A673 (cell line): ENCODE data around the gene SHROOM3. TPM values are rescaled to one million over a fixed set of nuclear protein-coding genes. Genes with fewer than 3 reads are reported as not detected.

Source experiments
- BruUV-seq: library from RNA; stranded (reverse); fragments of 400-500 nt; replicated peaks from 2 replicates; lab custom pipeline; 2021; lab: Mats Ljungman, UMichigan
- CTCF ChIA-PET: fragments of 300-600 bp; sonication (Branson Sonifier 250); formaldehyde crosslinking; loops from one replicate; lab custom pipeline; 2022; ENCODE audit warnings: antibody characterized with exemption; lab: Charles Lee
- POLR2A ChIA-PET: fragments of 300-600 bp; sonication (Branson Sonifier 250); formaldehyde crosslinking; loops from one replicate; lab custom pipeline; 2022; ENCODE audit warnings: antibody characterized with exemption; ENCODE audit not compliant: low non-redundant PET; lab: Charles Lee
- DNase-seq: peaks from one replicate; pipeline ENCODE4 v3.0.0-alpha.2; 2015; ENCODE audit warnings: low spot score
- H3K27ac ChIP-seq: fragments of 200-600 bp; sonication (generic); 2 replicates; pipeline ENCODE4 v1.5.1; 2016; ENCODE audit warnings: mixed run types, low read depth, mild to moderate bottlenecking, mixed read lengths, antibody characterized with exemption, low read length; ENCODE audit not compliant: poor library complexity, severe bottlenecking
- H3K27me3 ChIP-seq: fragments of 200-600 bp; sonication (generic); replicated peaks from 2 replicates; pipeline ENCODE4 v1.6.1; 2017; ENCODE audit warnings: mixed run types, low read depth, mild to moderate bottlenecking, mixed read lengths, antibody characterized with exemption, low read length; ENCODE audit not compliant: insufficient read depth, poor library complexity
- H3K36me3 ChIP-seq: fragments of 200-600 bp; sonication (generic); 2 replicates; pipeline ENCODE4 v1.6.1; 2016; ENCODE audit warnings: mixed run types, mild to moderate bottlenecking, mixed read lengths, antibody characterized with exemption, low read length; ENCODE audit not compliant: insufficient read depth, poor library complexity, severe bottlenecking
- H3K4me1 ChIP-seq: fragments of 200-600 bp; sonication (generic); 2 replicates; pipeline ENCODE4 v1.6.1; 2017; ENCODE audit warnings: mixed run types, mild to moderate bottlenecking, mixed read lengths, antibody characterized with exemption, low read length; ENCODE audit not compliant: insufficient read depth, poor library complexity, severe bottlenecking
- H3K4me3 ChIP-seq: fragments of 200-600 bp; sonication (generic); 2 replicates; pipeline ENCODE4 v1.5.1; 2016; ENCODE audit warnings: low read depth, mixed run types, mild to moderate bottlenecking, mixed read lengths, low read length; ENCODE audit not compliant: poor library complexity, severe bottlenecking
- H3K9me3 ChIP-seq: fragments of 200-600 bp; sonication (generic); 2 replicates; pipeline ENCODE4 v1.6.1; 2016; ENCODE audit warnings: mixed run types, low read depth, mild to moderate bottlenecking, mixed read lengths, antibody characterized with exemption, low read length; ENCODE audit not compliant: poor library complexity, severe bottlenecking
- CTCF ChIP-seq: fragments of 300-800, 200-600 bp; sonication (generic); conservative IDR thresholded peaks from 2 replicates; pipeline ENCODE4 v1.5.1; 2017; ENCODE audit warnings: low read depth, mild to moderate bottlenecking, antibody characterized with exemption, low read length, moderate library complexity, mixed read lengths
- EZH2 ChIP-seq: fragments of 200-600 bp; sonication (generic); IDR thresholded peaks from 2 replicates; pipeline ENCODE4 v1.6.1; 2017; ENCODE audit warnings: borderline replicate concordance, low read depth, mild to moderate bottlenecking, mixed read lengths, antibody characterized with exemption, low read length; ENCODE audit not compliant: poor library complexity, severe bottlenecking
- intact Hi-C: fragments of 100-400 bp; cut with micrococcal nuclease; formaldehyde crosslinking; loops from one replicate; pipeline ENCODE4 v1.10.0; 2022; ENCODE audit not compliant: unreplicated experiment
- total RNA-seq: library from RNA; stranded (reverse); gene quantifications from 2 replicates; pipeline ENCODE4 v1.2.3, GENCODE V29; 2021

Gene SHROOM3
- total RNA-seq, 1 experiment from 2014 or later = 9.3 TPM

GRCh38 chr4:76463568-76463967 lies 28.5 kb downstream of the SHROOM3 start:
- no peak overlapping the region for H3K27ac ChIP-seq
- ChIA-PET POLR2A (no interaction called here), CTCF (no interaction called here)
- TF ChIP-seq CTCF = no peak
- TF ChIP-seq EZH2 = no peak
- H3K27me3 ChIP-seq = no peaks in the 10 kb centered on the region
- BruUV-seq = no TSS peak
- peaks cover 8% of the 10 kb centered on the region for H3K4me1 ChIP-seq
- no peak for DNase-seq
- no peaks in the 10 kb centered on the region for H3K36me3 ChIP-seq
- H3K4me3 ChIP-seq = no peak overlapping the region
- intact Hi-C loops = no loop called here
- peaks cover 6% of the 10 kb centered on the region for H3K9me3 ChIP-seq

- POLR2A ChIA-PET = no interaction called here
- BruUV-seq = no TSS peak
Measured at GRCh38 chr4:76470064-76470463, 35.0 kb downstream of the SHROOM3 start.

GRCh38 chr4:76470532-76470931 lies 35.5 kb downstream of the SHROOM3 start:
- no peaks in the 10 kb centered on the region for H3K36me3 ChIP-seq

More at GRCh38 chr4:76470064-76470463, 35.0 kb downstream of the SHROOM3 start:
- Histone ChIP-seq H3K4me3 (no peak overlapping the region), H3K36me3 (no peaks in the 10 kb centered on the region), H3K27ac (no peak overlapping the region), H3K9me3 (no peaks in the 10 kb centered on the region), H3K4me1 (no peaks in the 10 kb centered on the region), H3K27me3 (no peaks in the 10 kb centered on the region)
- TF ChIP-seq CTCF (no peak), EZH2 (no peak)
- DNase-seq = no peak
- intact Hi-C loops = no loop called here
- CTCF ChIA-PET = no interaction called here

More at GRCh38 chr4:76470532-76470931, 35.5 kb downstream of the SHROOM3 start:
- ChIA-PET CTCF (no interaction called here), POLR2A (no interaction called here)
- H3K9me3 ChIP-seq = no peaks in the 10 kb centered on the region
- H3K4me3 ChIP-seq = no peak overlapping the region
- no TSS peak for BruUV-seq
- no peaks in the 10 kb centered on the region for H3K27me3 ChIP-seq
- no peaks in the 10 kb centered on the region for H3K4me1 ChIP-seq
- DNase-seq = no peak
- no peak for TF ChIP-seq EZH2
- TF ChIP-seq CTCF = no peak
- intact Hi-C loops = no loop called here
- H3K27ac ChIP-seq = no peak overlapping the region
